H1 (cell line): Measurements from ENCODE around the gene BTF3L4.

Experiments
- CHD2 ChIP-seq: IDR thresholded peaks from 2 replicates; pipeline ENCODE4 v1.6.1; 2012; ENCODE audit warnings: low read length, improper control_type of control experiment
- EZH2 ChIP-seq: fragments of 200-600 bp; sonication (generic); IDR thresholded peaks from 2 replicates; pipeline ENCODE4 v1.7.1; 2012; ENCODE audit warnings: low read depth, mild to moderate bottlenecking, moderate library complexity, low read length, inconsistent platforms; ENCODE audit not compliant: severe bottlenecking
- HDAC6 ChIP-seq: IDR thresholded peaks from one replicate; pipeline ENCODE4 v1.7.1; 2012; ENCODE audit warnings: low read depth, mild to moderate bottlenecking, inconsistent platforms, low read length, moderate library complexity
- POLR2A ChIP-seq, 2 experiments: IDR thresholded peaks; 1 replicate in 1 of 2; 2 replicates in 1 of 2; pipeline ENCODE4 v1.6.1; 2011; ENCODE audit warnings: low read depth in 2 of 2, low read length in 2 of 2, mild to moderate bottlenecking in 2 of 2; ENCODE audit errors: control extremely low read depth in 1 of 2
- POLR2AphosphoS5 ChIP-seq: IDR thresholded peaks from 2 replicates; pipeline ENCODE4 v1.6.1; 2011; ENCODE audit warnings: low read depth, low read length
- RAD21 ChIP-seq, 2 experiments: IDR thresholded peaks in 1 of 2; conservative IDR thresholded peaks in 1 of 2; 2 replicates each; pipeline ENCODE4 v1.6.1; 2011; ENCODE audit warnings: low read depth in 2 of 2, low read length in 2 of 2, improper control_type of control experiment in 1 of 2, inconsistent platforms in 1 of 2, mild to moderate bottlenecking in 1 of 2, moderate library complexity in 1 of 2
- SIX5 ChIP-seq: IDR thresholded peaks from 2 replicates; pipeline ENCODE4 v1.6.1; 2011; ENCODE audit warnings: mild to moderate bottlenecking, low read depth, low read length
- SUZ12 ChIP-seq: fragments of 200-600 bp; sonication (generic); IDR thresholded peaks from 2 replicates; pipeline ENCODE4 v1.6.1; 2012; ENCODE audit warnings: mild to moderate bottlenecking, inconsistent platforms, low read length, moderate library complexity, mixed read lengths
- TF ChIP-seq, protein P1 (sequence below), 3 experiments: IDR thresholded peaks; 1 replicate in 2 of 3; 2 replicates in 1 of 3; pipeline versions ENCODE4 v1.5.1 to v1.6.1; 2011; ENCODE audit warnings: low read length in 3 of 3, mild to moderate bottlenecking in 3 of 3, inconsistent platforms in 2 of 3, low read depth in 1 of 3, moderate library complexity in 1 of 3; ENCODE audit not compliant: insufficient read depth in 1 of 3; ENCODE audit errors: control extremely low read depth in 1 of 3

DNA sequence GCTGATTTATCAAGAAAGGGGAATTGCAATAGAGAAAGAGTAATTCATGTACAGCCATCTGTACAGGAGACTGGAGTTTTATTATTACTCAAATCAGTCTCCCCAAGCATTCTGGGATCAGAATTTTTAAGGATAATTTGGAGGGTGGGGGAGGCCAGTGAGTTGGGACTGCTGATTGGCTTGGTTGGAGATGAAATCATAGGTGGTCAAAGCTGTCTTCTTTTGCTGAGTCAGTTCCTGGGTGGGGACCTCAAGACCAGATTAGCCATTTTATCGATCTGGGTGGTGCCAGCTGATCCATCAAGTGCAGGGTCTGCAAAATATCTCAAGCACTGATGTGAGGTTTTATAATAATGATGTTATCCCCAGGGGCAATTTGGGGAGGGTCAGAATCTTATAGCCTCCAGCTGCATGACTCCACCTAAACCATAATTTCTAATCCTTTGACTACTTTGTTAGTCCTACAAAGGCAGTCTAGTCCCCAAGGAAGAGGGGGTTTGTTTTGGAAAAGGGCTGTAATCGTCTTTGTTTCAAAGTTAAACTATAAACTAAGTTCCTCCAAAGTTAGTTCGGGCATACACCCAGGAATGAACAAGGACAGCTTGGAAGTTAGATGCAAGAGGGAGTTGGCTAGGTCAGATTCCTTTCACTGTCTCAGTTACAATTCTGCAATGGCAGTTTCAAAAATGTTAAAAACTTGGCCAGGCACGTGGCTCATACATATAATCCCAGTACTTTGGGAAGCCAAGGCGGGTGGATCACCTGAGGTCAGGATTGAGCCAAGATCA is 48.7 kb upstream of the BTF3L4 start:
- TF ChIP-seq CHD2 (no peak), SUZ12 (no peak), POLR2A (IDR thresholded peaks at IDR 0.05; ENCODE audit: control extremely low read depth in 1 of 2, low read depth in 2 of 2, low read length in 2 of 2) (no peak), SIX5 (no peak), POLR2AphosphoS5 (no peak), RAD21 (IDR thresholded peaks at IDR 0.05 in 1 of 2, conservative IDR thresholded peaks at IDR 0.05 in 1 of 2; ENCODE audit: low read depth in 2 of 2, low read length in 2 of 2) (no peak), EZH2 (no peak), HDAC6 (no peak)
- TF ChIP-seq, protein P1, sequence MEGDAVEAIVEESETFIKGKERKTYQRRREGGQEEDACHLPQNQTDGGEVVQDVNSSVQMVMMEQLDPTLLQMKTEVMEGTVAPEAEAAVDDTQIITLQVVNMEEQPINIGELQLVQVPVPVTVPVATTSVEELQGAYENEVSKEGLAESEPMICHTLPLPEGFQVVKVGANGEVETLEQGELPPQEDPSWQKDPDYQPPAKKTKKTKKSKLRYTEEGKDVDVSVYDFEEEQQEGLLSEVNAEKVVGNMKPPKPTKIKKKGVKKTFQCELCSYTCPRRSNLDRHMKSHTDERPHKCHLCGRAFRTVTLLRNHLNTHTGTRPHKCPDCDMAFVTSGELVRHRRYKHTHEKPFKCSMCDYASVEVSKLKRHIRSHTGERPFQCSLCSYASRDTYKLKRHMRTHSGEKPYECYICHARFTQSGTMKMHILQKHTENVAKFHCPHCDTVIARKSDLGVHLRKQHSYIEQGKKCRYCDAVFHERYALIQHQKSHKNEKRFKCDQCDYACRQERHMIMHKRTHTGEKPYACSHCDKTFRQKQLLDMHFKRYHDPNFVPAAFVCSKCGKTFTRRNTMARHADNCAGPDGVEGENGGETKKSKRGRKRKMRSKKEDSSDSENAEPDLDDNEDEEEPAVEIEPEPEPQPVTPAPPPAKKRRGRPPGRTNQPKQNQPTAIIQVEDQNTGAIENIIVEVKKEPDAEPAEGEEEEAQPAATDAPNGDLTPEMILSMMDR (IDR thresholded peaks at IDR 0.05; ENCODE audit: control extremely low read depth in 1 of 3, insufficient read depth in 1 of 3, low read depth in 1 of 3, low read length in 3 of 3): no peak
